ENCODE measurements around the gene IGFALS. TPM values are rescaled to one million over a fixed set of nuclear protein-coding genes. Genes with fewer than 3 reads are reported as not detected.
A peak's percentile ranks its signal among the peaks of the same experiment; 100 is the strongest.

IGFALS gene
- total RNA-seq, 3 donors from 2014 or later: 0.32 to 0.44 (median 0.33) TPM

- no peaks in the 10 kb centered on the region for H3K27me3 ChIP-seq
- TF ChIP-seq POLR2A (IDR thresholded peaks at IDR 0.05): no peak
- no peak for TF ChIP-seq POLR2AphosphoS5 (IDR thresholded peaks at IDR 0.05)
- TF ChIP-seq, protein P1, sequence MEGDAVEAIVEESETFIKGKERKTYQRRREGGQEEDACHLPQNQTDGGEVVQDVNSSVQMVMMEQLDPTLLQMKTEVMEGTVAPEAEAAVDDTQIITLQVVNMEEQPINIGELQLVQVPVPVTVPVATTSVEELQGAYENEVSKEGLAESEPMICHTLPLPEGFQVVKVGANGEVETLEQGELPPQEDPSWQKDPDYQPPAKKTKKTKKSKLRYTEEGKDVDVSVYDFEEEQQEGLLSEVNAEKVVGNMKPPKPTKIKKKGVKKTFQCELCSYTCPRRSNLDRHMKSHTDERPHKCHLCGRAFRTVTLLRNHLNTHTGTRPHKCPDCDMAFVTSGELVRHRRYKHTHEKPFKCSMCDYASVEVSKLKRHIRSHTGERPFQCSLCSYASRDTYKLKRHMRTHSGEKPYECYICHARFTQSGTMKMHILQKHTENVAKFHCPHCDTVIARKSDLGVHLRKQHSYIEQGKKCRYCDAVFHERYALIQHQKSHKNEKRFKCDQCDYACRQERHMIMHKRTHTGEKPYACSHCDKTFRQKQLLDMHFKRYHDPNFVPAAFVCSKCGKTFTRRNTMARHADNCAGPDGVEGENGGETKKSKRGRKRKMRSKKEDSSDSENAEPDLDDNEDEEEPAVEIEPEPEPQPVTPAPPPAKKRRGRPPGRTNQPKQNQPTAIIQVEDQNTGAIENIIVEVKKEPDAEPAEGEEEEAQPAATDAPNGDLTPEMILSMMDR (IDR thresholded peaks at IDR 0.05): no peak
- peaks cover 15% of the 10 kb centered on the region for H3K36me3 ChIP-seq
- no peaks in the 10 kb centered on the region for H3K9me3 ChIP-seq
- no peak for DNase-seq (ENCODE audit: low spot score in 2 of 2)
- peaks cover 0 to 5% of the 10 kb centered on the region in 2 donors for H3K4me1 ChIP-seq
- intact Hi-C loops (cut with DNase I; ENCODE audit: low total_unique reads): no loop called here
- no peak overlapping the region for H3K27ac ChIP-seq
- H3K4me3 ChIP-seq: no peak overlapping the region
Measured at GRCh38 chr16:1817716-1818115, 24.2 kb upstream of the IGFALS start.

- DNase-seq (ENCODE audit: low spot score in 2 of 2): no peak
- Histone ChIP-seq H3K4me1 (peaks cover 0 to 7% of the 10 kb centered on the region in 2 donors), H3K27me3 (no peaks in the 10 kb centered on the region), H3K4me3 (no peak overlapping the region), H3K9me3 (no peaks in the 10 kb centered on the region), H3K27ac (no peak overlapping the region), H3K36me3 (peaks cover 15% of the 10 kb centered on the region)
- intact Hi-C loops (cut with DNase I; ENCODE audit: low total_unique reads): no loop called here
- TF ChIP-seq, protein P1 (IDR thresholded peaks at IDR 0.05): no peak
- TF ChIP-seq POLR2A (IDR thresholded peaks at IDR 0.05): no peak
- TF ChIP-seq POLR2AphosphoS5 (IDR thresholded peaks at IDR 0.05): no peak
Measured at GRCh38 chr16:1817276-1817589, 23.7 kb upstream of the IGFALS start.

GRCh38 chr16:1816396-1817275 is 23.1 kb upstream of the IGFALS start:
- H3K27ac ChIP-seq: no peak overlapping the region
- peaks cover 15% of the 10 kb centered on the region for H3K36me3 ChIP-seq
- H3K27me3 ChIP-seq: no peaks in the 10 kb centered on the region
- no peak for DNase-seq (ENCODE audit: low spot score in 2 of 2)
- no peaks in the 10 kb centered on the region for H3K9me3 ChIP-seq
- TF ChIP-seq, protein P1 (IDR thresholded peaks at IDR 0.05): no peak
- no peak for TF ChIP-seq POLR2AphosphoS5 (IDR thresholded peaks at IDR 0.05)
- no peak for TF ChIP-seq POLR2A (IDR thresholded peaks at IDR 0.05)
- intact Hi-C loops (cut with DNase I; ENCODE audit: low total_unique reads): no loop called here
- H3K4me3 ChIP-seq: no peak overlapping the region
- peaks cover 0 to 7% of the 10 kb centered on the region in 2 donors for H3K4me1 ChIP-seq

DNA sequence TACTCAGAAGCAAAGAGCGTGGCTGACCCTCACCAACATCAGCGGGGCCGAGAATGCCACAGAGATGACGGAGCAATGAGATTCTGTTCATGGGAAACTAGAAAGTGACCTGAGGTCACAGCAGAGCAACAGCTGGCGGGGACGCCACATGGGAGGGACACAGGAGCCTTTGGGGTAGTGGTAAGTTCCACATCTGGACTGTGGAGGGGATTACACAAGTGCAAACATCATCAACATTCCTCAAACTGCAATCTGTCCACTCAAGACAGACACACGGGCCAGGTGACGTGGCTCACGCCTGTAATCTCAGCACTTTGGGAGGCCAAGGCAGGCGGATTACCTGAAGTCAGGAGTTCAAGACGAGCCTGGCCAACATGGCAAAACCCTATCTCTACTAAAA is 22.0 kb upstream of the IGFALS start:
- Histone ChIP-seq H3K4me3 (no peak overlapping the region), H3K27ac (no peak overlapping the region), H3K27me3 (no peaks in the 10 kb centered on the region), H3K36me3 (peaks cover 11% of the 10 kb centered on the region), H3K9me3 (no peaks in the 10 kb centered on the region), H3K4me1 (peaks cover 0 to 7% of the 10 kb centered on the region in 2 donors)
- DNase-seq (ENCODE audit: low spot score in 2 of 2): no peak
- TF ChIP-seq POLR2A (IDR thresholded peaks at IDR 0.05) (no peak), POLR2AphosphoS5 (IDR thresholded peaks at IDR 0.05) (no peak)
- TF ChIP-seq, protein P1 (IDR thresholded peaks at IDR 0.05): no peak
- intact Hi-C loops (cut with DNase I; ENCODE audit: low total_unique reads): no loop called here

DNA sequence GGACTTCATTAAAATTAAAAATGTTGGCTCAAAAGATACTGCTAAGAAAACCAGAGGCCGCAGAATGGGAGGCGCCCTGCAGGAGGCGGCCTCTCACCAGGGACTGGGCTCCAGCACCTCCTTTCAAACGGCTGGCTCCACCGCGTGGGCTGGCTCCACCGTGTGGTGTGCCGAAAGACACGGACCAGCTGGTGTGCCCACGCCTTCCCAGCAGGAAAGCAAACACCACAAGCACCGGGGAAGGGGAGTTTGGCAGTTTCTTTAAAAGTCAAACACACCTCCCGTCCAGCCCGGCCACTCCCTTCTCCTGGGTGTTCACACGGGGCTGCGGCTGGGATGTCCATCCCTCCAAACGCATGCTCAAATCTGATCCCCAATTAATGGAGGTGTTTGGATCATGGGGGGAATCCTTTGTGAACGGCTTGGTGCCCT is 19.2 kb upstream of the IGFALS start:
- Histone ChIP-seq H3K36me3 (peaks cover 11% of the 10 kb centered on the region), H3K4me3 (no peak overlapping the region), H3K9me3 (no peaks in the 10 kb centered on the region), H3K4me1 (peaks cover 0 to 7% of the 10 kb centered on the region in 2 donors), H3K27ac (no peak overlapping the region), H3K27me3 (no peaks in the 10 kb centered on the region)
- intact Hi-C loops (cut with DNase I; ENCODE audit: low total_unique reads): no loop called here
- peak; percentile 58 to 73 for DNase-seq (ENCODE audit: low spot score in 2 of 2)
- no peak for TF ChIP-seq POLR2A (IDR thresholded peaks at IDR 0.05)
- TF ChIP-seq, protein P1 (IDR thresholded peaks at IDR 0.05): peak in 2 of 3 donors; percentile 33 to 53

All from breast epithelium (tissue), 4 donors.